ENCODE data around the gene CEACAM16. TPM values are rescaled to one million over a fixed set of nuclear protein-coding genes. Genes with fewer than 3 reads are reported as not detected.

Gene CEACAM16
- total RNA-seq, 1 donor from 2014 or later: not detected

- TF ChIP-seq CTCF (conservative IDR thresholded peaks at IDR 0.05; ENCODE audit: low read depth, low read length): no peak
- H3K4me3 ChIP-seq (ENCODE audit: low read depth, low read length): peak overlapping the region; percentile 51
- DNase-seq (ENCODE audit: low read depth): no peak
These were observed 48.2 kb downstream of the CEACAM16 start for GRCh38 chr19:44746946-44747738.

- no peak for TF ChIP-seq CTCF (conservative IDR thresholded peaks at IDR 0.05; ENCODE audit: low read depth, low read length)
- peak overlapping the region; percentile 51 for H3K4me3 ChIP-seq (ENCODE audit: low read depth, low read length)
- DNase-seq (ENCODE audit: low read depth): no peak
These were observed 48.9 kb downstream of the CEACAM16 start for GRCh38 chr19:44747739-44748425.

- DNase-seq (ENCODE audit: low read depth): no peak
- TF ChIP-seq CTCF (conservative IDR thresholded peaks at IDR 0.05; ENCODE audit: low read depth, low read length): no peak
- H3K4me3 ChIP-seq (ENCODE audit: low read depth, low read length): peak within 1 kb of the TSS; percentile 87
These were observed 49.7 kb downstream of the CEACAM16 start, which contains the start of gene BCL3 for GRCh38 chr19:44748426-44749254. BCL3 (plus strand) TSS chr19:44748708; CDS start chr19:44748791, 83 bp downstream.

- peak overlapping the region; percentile 87 for H3K4me3 ChIP-seq (ENCODE audit: low read depth, low read length)
- no peak for DNase-seq (ENCODE audit: low read depth)
- TF ChIP-seq CTCF (conservative IDR thresholded peaks at IDR 0.05; ENCODE audit: low read depth, low read length): no peak
These were observed 50.3 kb downstream of the CEACAM16 start for GRCh38 chr19:44749292-44749691.

GRCh38 chr19:44749994-44750393, 51.0 kb downstream of the CEACAM16 start:
- DNase-seq (ENCODE audit: low read depth): no peak
- TF ChIP-seq CTCF (conservative IDR thresholded peaks at IDR 0.05; ENCODE audit: low read depth, low read length): no peak
- peak overlapping the region; percentile 87 for H3K4me3 ChIP-seq (ENCODE audit: low read depth, low read length)

- DNase-seq (ENCODE audit: low read depth): no peak
- TF ChIP-seq CTCF (conservative IDR thresholded peaks at IDR 0.05; ENCODE audit: low read depth, low read length): no peak
- H3K4me3 ChIP-seq (ENCODE audit: low read depth, low read length): peak overlapping the region; percentile 47
These were observed 53.3 kb downstream of the CEACAM16 start for GRCh38 chr19:44752123-44752815.

Data from epithelial cell of proximal tubule (primary cell).